SJSA1 (cell line): ENCODE data around the gene RBM28. TPM values are rescaled to one million over a fixed set of nuclear protein-coding genes. Genes with fewer than 3 reads are reported as not detected.

Source experiments
- DNase-seq, 2 experiments: peaks; one replicate each; pipeline ENCODE4 v3.0.0-alpha.2; 2015 to 2020; ENCODE audit warnings: low spot score in 2 of 2, low read depth in 1 of 2
- H3K27ac ChIP-seq: fragments of 250-450 bp; sonication (Bioruptor Pico); 2 replicates; pipeline ENCODE4 v1.5.1; 2020; ENCODE audit warnings: mild to moderate bottlenecking, moderate library complexity
- H3K27me3 ChIP-seq: fragments of 250-450 bp; sonication (Bioruptor Pico); replicated peaks from 2 replicates; pipeline ENCODE4 v1.5.1; 2020; ENCODE audit warnings: mild to moderate bottlenecking, moderate library complexity
- H3K36me3 ChIP-seq: fragments of 250-450 bp; sonication (Bioruptor Pico); 2 replicates; pipeline ENCODE4 v1.5.1; 2020; ENCODE audit warnings: mild to moderate bottlenecking
- H3K4me1 ChIP-seq: fragments of 250-450 bp; sonication (Bioruptor Pico); replicated peaks from 2 replicates; pipeline ENCODE4 v1.6.1; 2021; ENCODE audit warnings: mild to moderate bottlenecking
- H3K4me3 ChIP-seq: fragments of 250-450 bp; sonication (Bioruptor Pico); 2 replicates; pipeline ENCODE4 v1.5.1; 2020; ENCODE audit warnings: mild to moderate bottlenecking
- H3K9me3 ChIP-seq: fragments of 250-450 bp; sonication (Bioruptor Pico); replicated peaks from 2 replicates; pipeline ENCODE4 v1.5.1; 2020; ENCODE audit warnings: mild to moderate bottlenecking
- total RNA-seq: library from RNA; depleted of rRNA; stranded (reverse); fragments of >200 nt; shearing (Covaris generic); gene quantifications from 2 replicates; pipeline ENCODE4 v1.2.3, GENCODE V29; 2014

RBM28 gene
- total RNA-seq, 1 experiment from 2014 or later = 21.4 TPM

- Histone ChIP-seq H3K4me3 (no peak overlapping the region), H3K27ac (no peak overlapping the region), H3K27me3 (peaks cover 2% of the 10 kb centered on the region; the same call in 1 of the 2 replicates), H3K9me3 (no peaks in the 10 kb centered on the region), H3K4me1 (peaks cover 1% of the 10 kb centered on the region; the same call in 1 of the 2 replicates), H3K36me3 (no peaks in the 10 kb centered on the region)
- DNase-seq = no peak
Measured at GRCh38 chr7:128381161-128381821, 37.6 kb upstream of the RBM28 start.

GRCh38 chr7:128380483-128381106, 36.9 kb upstream of the RBM28 start:
- Histone ChIP-seq H3K4me3 (no peak overlapping the region), H3K9me3 (no peaks in the 10 kb centered on the region)
- DNase-seq = no peak

GRCh38 chr7:128379900-128380479, 36.3 kb upstream of the RBM28 start:
- H3K9me3 ChIP-seq = no peaks in the 10 kb centered on the region
- H3K4me1 ChIP-seq = no peaks in the 10 kb centered on the region
- peaks cover 8% of the 10 kb centered on the region; the same call in 1 of the 2 replicates for H3K27me3 ChIP-seq
- H3K36me3 ChIP-seq = no peaks in the 10 kb centered on the region
- no peak overlapping the region for H3K4me3 ChIP-seq
- DNase-seq = no peak
- H3K27ac ChIP-seq = no peak overlapping the region

More at GRCh38 chr7:128380483-128381106, 36.9 kb upstream of the RBM28 start:
- Histone ChIP-seq H3K27me3 (peaks cover 7% of the 10 kb centered on the region; the same call in 1 of the 2 replicates), H3K27ac (no peak overlapping the region), H3K36me3 (no peaks in the 10 kb centered on the region), H3K4me1 (no peaks in the 10 kb centered on the region)

- peaks cover 16% of the 10 kb centered on the region for H3K27me3 ChIP-seq
- no peak overlapping the region for H3K4me3 ChIP-seq
- H3K36me3 ChIP-seq = no peaks in the 10 kb centered on the region
Measured at GRCh38 chr7:128378637-128379036, 34.9 kb upstream of the RBM28 start.

GRCh38 chr7:128376077-128376476, 32.4 kb upstream of the RBM28 start:
- peaks cover 29% of the 10 kb centered on the region for H3K27me3 ChIP-seq
- no peaks in the 10 kb centered on the region for H3K9me3 ChIP-seq
- no peak overlapping the region for H3K4me3 ChIP-seq
- H3K4me1 ChIP-seq = no peaks in the 10 kb centered on the region
- no peak overlapping the region for H3K27ac ChIP-seq
- no peak for DNase-seq
- H3K36me3 ChIP-seq = no peaks in the 10 kb centered on the region

More at GRCh38 chr7:128378637-128379036, 34.9 kb upstream of the RBM28 start:
- Histone ChIP-seq H3K27ac (no peak overlapping the region), H3K4me1 (no peaks in the 10 kb centered on the region), H3K9me3 (no peaks in the 10 kb centered on the region)
- no peak for DNase-seq

DNA sequence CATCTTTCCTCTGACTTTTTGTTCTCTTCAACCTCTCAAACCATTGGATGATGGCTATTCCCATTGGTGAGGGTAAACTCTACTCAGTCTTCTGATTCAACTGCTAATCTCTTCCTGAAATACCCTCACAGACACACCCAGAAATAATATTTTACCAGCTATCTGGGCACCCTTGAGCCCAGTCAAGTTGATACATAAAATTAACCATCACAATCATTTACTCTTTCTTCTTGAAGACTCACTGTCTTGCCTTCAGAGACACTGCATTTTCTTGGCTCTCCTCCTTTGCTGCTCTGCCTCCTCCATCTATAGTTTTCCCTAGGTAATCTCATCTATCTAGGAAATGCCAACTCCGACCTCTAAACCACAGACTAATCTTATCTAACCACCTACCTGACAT, 30.3 kb upstream of the RBM28 start:
- H3K36me3 ChIP-seq = no peaks in the 10 kb centered on the region
- no peak overlapping the region for H3K4me3 ChIP-seq
- H3K27me3 ChIP-seq = peaks cover 41% of the 10 kb centered on the region
- no peaks in the 10 kb centered on the region for H3K4me1 ChIP-seq
- H3K27ac ChIP-seq = no peak overlapping the region
- no peak for DNase-seq
- H3K9me3 ChIP-seq = no peaks in the 10 kb centered on the region

DNA sequence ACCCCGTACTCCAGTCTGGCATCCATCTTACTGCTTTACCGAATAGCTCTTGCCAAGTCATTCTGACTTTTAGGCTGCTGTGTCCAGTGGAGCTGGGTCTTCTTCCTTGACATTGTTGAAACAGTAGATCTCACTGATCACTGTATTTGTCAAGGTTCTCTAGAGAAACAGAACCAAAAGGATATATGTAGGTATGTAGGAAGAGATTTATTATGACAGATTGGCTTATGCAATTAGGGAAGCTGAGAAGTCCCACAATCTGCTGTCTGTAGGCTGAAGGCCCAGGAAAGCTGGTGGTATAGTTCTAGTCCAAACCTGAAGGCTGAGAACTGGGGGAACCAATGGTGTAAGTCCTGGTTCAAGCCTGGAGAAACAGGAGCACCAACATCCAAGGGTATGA, 29.9 kb upstream of the RBM28 start:
- no peaks in the 10 kb centered on the region for H3K4me1 ChIP-seq

DNA sequence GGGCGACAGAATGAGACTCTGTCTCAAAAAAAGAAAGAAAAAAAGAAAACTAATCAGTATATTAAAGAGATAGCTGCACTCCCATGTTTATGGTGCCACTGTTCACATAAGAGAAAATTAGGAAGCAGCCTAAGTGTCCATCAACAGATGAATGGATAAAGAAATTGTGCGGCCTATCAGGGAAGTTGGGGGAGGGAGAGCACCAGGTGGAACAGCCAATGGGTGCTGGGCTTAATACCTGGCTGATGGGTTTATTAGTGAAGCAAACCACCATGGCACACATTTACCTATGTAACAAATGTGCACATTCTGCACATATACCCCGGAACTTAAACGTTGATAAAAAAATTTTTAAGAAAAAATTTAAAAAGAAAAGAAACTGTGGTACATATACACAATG, 26.8 kb upstream of the RBM28 start:
- no peak overlapping the region for H3K27ac ChIP-seq
- no peak for DNase-seq
- no peaks in the 10 kb centered on the region for H3K4me1 ChIP-seq
- H3K27me3 ChIP-seq = peaks cover 56% of the 10 kb centered on the region
- no peaks in the 10 kb centered on the region for H3K9me3 ChIP-seq
- H3K36me3 ChIP-seq = no peaks in the 10 kb centered on the region
- no peak overlapping the region for H3K4me3 ChIP-seq

More for the DNA sequence above, 29.9 kb upstream of the RBM28 start:
- Histone ChIP-seq H3K27me3 (peaks cover 41% of the 10 kb centered on the region), H3K27ac (no peak overlapping the region), H3K9me3 (no peaks in the 10 kb centered on the region), H3K36me3 (no peaks in the 10 kb centered on the region), H3K4me3 (no peak overlapping the region)
- DNase-seq = no peak

GRCh38 chr7:128366986-128367385, 23.3 kb upstream of the RBM28 start:
- H3K9me3 ChIP-seq = no peaks in the 10 kb centered on the region
- no peak overlapping the region for H3K27ac ChIP-seq
- no peaks in the 10 kb centered on the region for H3K36me3 ChIP-seq
- H3K4me1 ChIP-seq = peaks cover 5% of the 10 kb centered on the region
- H3K27me3 ChIP-seq = peaks cover 72% of the 10 kb centered on the region
- DNase-seq = no peak
- no peak overlapping the region for H3K4me3 ChIP-seq

GRCh38 chr7:128366300-128366699, 22.6 kb upstream of the RBM28 start:
- Histone ChIP-seq H3K27me3 (peaks cover 79% of the 10 kb centered on the region), H3K36me3 (no peaks in the 10 kb centered on the region), H3K27ac (no peak overlapping the region), H3K9me3 (no peaks in the 10 kb centered on the region), H3K4me3 (no peak overlapping the region), H3K4me1 (peaks cover 12% of the 10 kb centered on the region)
- no peak for DNase-seq

DNA sequence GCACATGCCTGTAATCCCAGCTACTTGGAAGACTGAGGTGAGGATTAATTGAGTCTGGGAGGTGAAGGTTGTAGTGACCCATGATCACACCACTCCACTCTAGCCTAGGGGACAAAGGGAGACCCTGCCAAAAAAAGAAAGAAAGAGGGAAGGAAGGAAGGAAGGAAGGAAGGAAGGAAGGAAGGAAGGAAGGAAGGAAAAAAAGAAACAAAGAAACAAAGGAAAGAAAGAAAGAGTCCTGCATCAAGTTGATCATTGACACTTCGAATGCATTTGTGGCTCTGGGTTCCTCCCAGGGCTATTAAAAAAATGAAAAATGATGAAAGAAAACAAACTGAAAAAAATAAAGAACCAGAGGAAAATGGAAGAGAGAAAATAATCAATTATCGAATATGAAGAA, 21.7 kb upstream of the RBM28 start:
- DNase-seq = no peak
- H3K27me3 ChIP-seq = peaks cover 80% of the 10 kb centered on the region
- no peak overlapping the region for H3K27ac ChIP-seq
- H3K4me1 ChIP-seq = peaks cover 18% of the 10 kb centered on the region
- no peak overlapping the region for H3K4me3 ChIP-seq
- no peaks in the 10 kb centered on the region for H3K9me3 ChIP-seq
- H3K36me3 ChIP-seq = no peaks in the 10 kb centered on the region

GRCh38 chr7:128364166-128364870, 20.6 kb upstream of the RBM28 start:
- no peak for DNase-seq
- Histone ChIP-seq H3K4me3 (no peak overlapping the region), H3K4me1 (peaks cover 18% of the 10 kb centered on the region), H3K36me3 (no peaks in the 10 kb centered on the region), H3K27ac (no peak overlapping the region), H3K9me3 (no peaks in the 10 kb centered on the region), H3K27me3 (peaks cover 88% of the 10 kb centered on the region)

GRCh38 chr7:128363261-128363721, 19.6 kb upstream of the RBM28 start:
- Histone ChIP-seq H3K4me1 (peaks cover 18% of the 10 kb centered on the region), H3K27me3 (peaks cover 96% of the 10 kb centered on the region)
- DNase-seq = no peak

DNA sequence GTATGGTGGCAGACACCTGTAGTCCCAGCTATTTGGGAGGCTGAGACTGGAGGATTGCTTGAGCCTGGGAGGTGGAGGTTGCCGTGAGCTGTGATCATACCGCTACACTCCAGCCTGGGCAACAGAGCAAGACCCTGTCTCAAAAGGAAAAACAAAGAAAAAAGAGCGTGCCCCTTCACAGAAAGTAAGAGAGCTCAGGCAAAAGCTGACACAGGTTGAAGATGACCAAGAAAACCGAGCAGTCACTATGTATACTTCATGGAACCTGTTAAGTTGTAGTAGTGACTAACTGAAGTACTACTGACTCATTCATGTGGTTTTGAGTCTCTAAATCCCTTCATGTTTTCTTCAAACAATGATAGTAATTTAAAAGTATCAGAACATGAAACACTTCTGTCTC, 19.0 kb upstream of the RBM28 start:
- peaks cover 18% of the 10 kb centered on the region for H3K4me1 ChIP-seq
- DNase-seq = no peak
- no peaks in the 10 kb centered on the region for H3K9me3 ChIP-seq
- peaks cover 97% of the 10 kb centered on the region for H3K27me3 ChIP-seq
- H3K4me3 ChIP-seq = no peak overlapping the region
- no peak overlapping the region for H3K27ac ChIP-seq
- no peaks in the 10 kb centered on the region for H3K36me3 ChIP-seq

More at GRCh38 chr7:128363261-128363721, 19.6 kb upstream of the RBM28 start:
- no peaks in the 10 kb centered on the region for H3K9me3 ChIP-seq
- no peak overlapping the region for H3K27ac ChIP-seq
- no peak overlapping the region for H3K4me3 ChIP-seq
- no peaks in the 10 kb centered on the region for H3K36me3 ChIP-seq
